Endothelial cell of umbilical vein (primary cell): Measurements from ENCODE around the gene FAM168A.

Experiments
- EZH2 ChIP-seq: IDR thresholded peaks from 2 replicates; pipeline ENCODE4 v1.6.1; 2012; ENCODE audit warnings: borderline replicate concordance, low read depth, mild to moderate bottlenecking, moderate library complexity, low read length, inconsistent platforms; ENCODE audit not compliant: severe bottlenecking
- POLR2A ChIP-seq: IDR thresholded peaks from 2 replicates; pipeline ENCODE4 v1.6.1; 2012; ENCODE audit warnings: low read depth, mild to moderate bottlenecking, control low read depth, low read length
- POLR2AphosphoS5 ChIP-seq: IDR thresholded peaks from 2 replicates; pipeline ENCODE4 v1.6.1; 2012; ENCODE audit warnings: low read depth, mild to moderate bottlenecking, control low read depth, low read length, moderate library complexity; ENCODE audit not compliant: insufficient read depth
- TF ChIP-seq, protein P1 (sequence below), 2 donors: IDR thresholded peaks; 1 replicate in 1 of 2; 2 replicates in 1 of 2; pipeline ENCODE4 v1.5.1; 2011; ENCODE audit warnings: low read length in 2 of 2, mild to moderate bottlenecking in 2 of 2, moderate library complexity in 2 of 2, control low read depth in 1 of 2, inconsistent platforms in 1 of 2, low read depth in 1 of 2; ENCODE audit not compliant: insufficient read depth in 1 of 2; ENCODE audit errors: extremely low read depth in 1 of 2

GRCh38 chr11:73519266-73519665 lies 78.6 kb downstream of the FAM168A start:
- TF ChIP-seq, protein P1, sequence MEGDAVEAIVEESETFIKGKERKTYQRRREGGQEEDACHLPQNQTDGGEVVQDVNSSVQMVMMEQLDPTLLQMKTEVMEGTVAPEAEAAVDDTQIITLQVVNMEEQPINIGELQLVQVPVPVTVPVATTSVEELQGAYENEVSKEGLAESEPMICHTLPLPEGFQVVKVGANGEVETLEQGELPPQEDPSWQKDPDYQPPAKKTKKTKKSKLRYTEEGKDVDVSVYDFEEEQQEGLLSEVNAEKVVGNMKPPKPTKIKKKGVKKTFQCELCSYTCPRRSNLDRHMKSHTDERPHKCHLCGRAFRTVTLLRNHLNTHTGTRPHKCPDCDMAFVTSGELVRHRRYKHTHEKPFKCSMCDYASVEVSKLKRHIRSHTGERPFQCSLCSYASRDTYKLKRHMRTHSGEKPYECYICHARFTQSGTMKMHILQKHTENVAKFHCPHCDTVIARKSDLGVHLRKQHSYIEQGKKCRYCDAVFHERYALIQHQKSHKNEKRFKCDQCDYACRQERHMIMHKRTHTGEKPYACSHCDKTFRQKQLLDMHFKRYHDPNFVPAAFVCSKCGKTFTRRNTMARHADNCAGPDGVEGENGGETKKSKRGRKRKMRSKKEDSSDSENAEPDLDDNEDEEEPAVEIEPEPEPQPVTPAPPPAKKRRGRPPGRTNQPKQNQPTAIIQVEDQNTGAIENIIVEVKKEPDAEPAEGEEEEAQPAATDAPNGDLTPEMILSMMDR (IDR thresholded peaks at IDR 0.05; ENCODE audit: extremely low read depth in 1 of 2, insufficient read depth in 1 of 2, low read depth in 1 of 2, low read length in 2 of 2), result no peak
- TF ChIP-seq POLR2A (no peak), EZH2 (no peak), POLR2AphosphoS5 (no peak)
